Germinal center (tissue), 1 donor: ENCODE results near the gene TBC1D13.
"Not testable (repeated sequence)": the region's sequence is repeated elsewhere in the genome, so short reads cannot be mapped to it uniquely, and the experiment has no call there.

Experiments
- DNase-seq: peaks from one replicate; pipeline ENCODE4 v3.0.0; 2012; ENCODE audit warnings: mixed read lengths, low spot score

TBC1D13 gene

DNA sequence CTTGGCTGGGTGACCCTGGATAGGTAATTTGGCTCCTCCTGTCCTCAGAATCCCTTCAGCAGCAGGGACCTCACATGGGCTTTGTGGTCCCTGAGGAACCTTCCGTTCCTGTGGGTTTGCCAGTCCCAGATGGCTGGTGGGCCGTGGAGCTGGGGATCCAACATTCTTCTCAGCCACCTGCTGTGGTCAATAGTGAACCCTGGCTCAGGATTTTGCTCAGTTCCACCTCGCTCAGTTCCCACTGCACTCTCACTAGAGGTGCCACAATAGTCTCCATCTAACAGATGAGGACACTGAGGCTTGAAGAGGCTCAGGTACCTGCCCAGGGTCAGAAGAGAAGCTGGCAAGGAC lies 59.6 kb downstream of the TBC1D13 start:
- no peak for DNase-seq

DNA sequence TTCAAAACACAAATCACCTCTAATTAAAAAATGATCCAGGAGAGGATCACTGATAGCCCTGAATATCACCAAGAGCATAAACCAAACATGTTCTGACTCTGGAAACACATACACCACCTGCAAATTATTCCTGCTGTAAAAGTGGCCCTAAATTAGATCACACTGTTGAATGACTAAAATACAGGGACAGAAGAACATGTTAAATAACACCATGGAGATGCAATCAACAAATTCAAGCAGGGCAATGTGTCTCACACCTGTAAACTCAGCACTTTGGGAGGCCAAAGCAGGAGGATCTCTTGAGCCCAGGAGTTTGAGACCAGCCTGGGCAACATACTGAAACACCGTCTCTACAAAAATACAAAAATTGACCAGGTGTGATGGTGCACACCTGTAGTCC lies 60.8 kb downstream of the TBC1D13 start:
- DNase-seq: no peak

DNA sequence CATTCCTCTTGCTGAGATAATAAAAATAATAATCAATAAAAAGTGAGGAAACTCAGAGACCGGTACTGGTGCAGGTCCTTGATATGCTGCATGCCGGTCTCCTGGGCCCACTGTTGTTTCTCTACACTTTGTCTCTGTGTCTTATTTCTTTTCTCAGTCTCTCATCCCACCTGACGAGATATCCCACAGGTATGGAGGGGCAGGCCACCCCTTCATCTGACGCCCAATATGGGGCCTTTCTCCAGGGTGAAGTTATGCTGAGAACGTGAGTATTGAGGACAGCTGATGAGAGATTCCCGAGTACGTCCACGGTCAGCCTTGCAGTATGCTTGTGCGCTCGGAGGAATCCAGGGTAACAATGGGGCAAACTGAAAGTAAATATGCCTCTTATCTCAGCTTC lies 64.0 kb downstream of the TBC1D13 start:
- not testable (repeated sequence) for DNase-seq

DNA sequence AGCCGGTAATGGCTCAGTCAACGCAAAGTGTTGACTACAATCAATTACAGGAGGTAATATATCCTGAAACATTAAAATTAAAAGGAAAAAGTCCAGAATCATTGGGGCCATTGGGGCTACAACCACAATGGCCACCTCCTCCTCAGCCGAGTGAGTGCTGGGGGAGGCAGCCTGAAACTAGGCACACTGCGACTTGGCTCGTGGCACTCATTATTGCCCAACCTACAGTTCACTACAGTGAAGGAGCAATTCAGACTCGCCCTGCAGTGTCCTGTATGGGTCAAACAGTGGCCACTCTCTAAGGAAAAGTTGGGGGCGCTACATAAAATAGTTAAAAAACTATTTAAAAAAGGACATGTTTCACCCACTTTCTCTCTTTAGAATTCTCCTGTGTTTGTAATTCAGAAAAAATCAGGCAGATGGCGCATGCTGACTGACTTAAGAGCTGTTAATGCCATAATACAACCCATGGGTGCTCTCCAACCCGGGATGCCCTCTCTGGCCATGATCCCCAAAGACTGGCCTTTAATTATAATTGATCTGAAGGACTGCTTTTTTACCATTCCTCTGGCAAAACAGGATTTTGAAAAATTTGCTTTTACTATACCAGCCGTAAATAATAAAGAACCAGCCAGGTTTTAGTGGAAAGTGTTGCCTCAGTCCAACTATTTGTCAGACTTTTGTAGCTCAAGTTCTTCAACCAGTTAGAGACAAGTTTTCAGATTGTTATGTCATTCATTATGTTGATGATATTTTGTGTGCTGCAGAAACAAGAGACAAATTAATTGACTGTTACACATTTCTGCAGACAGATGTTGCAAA lies 64.9 kb downstream of the TBC1D13 start:
- not testable (repeated sequence) for DNase-seq

DNA sequence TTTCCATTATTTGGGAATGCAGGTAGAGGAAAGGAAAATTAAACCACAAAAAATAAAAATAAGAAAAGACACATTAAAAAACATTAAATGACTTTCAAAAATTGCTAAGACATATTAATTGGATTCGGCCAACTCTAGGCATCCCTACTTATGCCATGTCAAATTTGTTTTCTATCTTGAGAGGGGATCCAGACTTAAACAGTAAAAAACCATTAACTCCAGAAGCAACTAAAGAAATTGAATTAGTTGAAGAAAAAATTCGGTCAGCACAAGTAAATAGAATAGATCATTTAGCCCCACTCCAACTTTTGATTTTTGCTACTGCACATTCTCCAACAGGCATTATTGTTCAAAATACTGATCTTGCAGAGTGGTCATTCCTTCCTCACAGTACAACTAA lies 65.6 kb downstream of the TBC1D13 start:
- DNase-seq: not testable (repeated sequence)

DNA sequence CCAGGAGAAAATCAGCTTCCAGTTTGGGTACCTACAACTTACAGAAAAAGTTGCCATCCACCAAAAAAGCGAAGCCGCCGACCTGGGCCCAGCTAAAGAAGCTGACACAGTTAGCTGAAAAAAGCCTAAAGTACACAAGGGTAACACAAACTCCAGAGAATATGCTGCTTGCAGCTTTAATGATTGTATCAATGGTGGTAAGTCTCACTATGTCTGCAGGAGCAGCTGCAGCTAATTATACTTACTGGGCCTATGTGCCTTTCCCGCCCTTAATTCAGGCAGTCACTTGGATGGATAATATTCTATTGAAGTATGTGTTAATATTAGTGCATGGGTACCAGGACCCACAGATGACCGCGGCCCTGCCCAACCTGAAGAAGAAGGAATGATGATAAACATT lies 67.4 kb downstream of the TBC1D13 start:
- not testable (repeated sequence) for DNase-seq

DNA sequence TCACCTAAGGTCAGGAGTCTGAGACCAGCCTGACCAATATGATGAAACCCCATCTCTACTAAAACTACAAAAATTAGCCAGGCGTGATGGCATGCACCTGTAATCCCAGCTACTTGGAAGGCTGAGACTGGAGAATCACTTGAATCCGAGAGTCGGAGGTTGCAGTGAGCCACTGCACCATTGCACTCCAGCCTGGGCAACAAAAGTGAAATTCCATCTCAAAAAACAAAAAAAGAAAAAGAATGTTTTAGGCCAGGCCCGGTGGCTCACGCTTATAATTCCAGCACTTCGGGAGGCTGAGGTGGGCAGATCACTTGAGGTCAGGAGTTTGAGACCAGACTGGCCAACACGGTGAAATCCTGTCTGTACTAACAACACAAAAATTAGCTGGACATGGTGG lies 71.4 kb downstream of the TBC1D13 start:
- DNase-seq: not testable (repeated sequence)
